ENCODE results near the gene MYOF.

Gene MYOF

GRCh38 chr10:93513091-93513490 is 31.0 kb upstream of the MYOF start:
- in situ Hi-C loops (cut with HindIII; ENCODE audit: low pct_ligation_motif_present, low sequenced_read_pairs): no loop called here
- Histone ChIP-seq H3K27me3 (replicated peaks) (no peaks in the 10 kb centered on the region), H3K27ac (peak overlapping the region; percentile 53), H3K4me3 (ENCODE audit: low read depth, low read length) (no peak overlapping the region), H3K36me3 (replicated peaks) (peaks cover 4% of the 10 kb centered on the region)
- no peak for DNase-seq
- no peak for TF ChIP-seq CTCF (IDR thresholded peaks at IDR 0.05; ENCODE audit: low read depth, low read length, missing control alignments)

- TF ChIP-seq CTCF (IDR thresholded peaks at IDR 0.05; ENCODE audit: low read depth, low read length, missing control alignments): no peak
- in situ Hi-C loops (cut with HindIII; ENCODE audit: low pct_ligation_motif_present, low sequenced_read_pairs): no loop called here
- DNase-seq: peak; percentile 78
Measured at GRCh38 chr10:93512565-93512964, 30.4 kb upstream of the MYOF start.

GRCh38 chr10:93509816-93510215 is 27.7 kb upstream of the MYOF start:
- H3K4me3 ChIP-seq (ENCODE audit: low read depth, low read length): no peak overlapping the region
- in situ Hi-C loops (cut with HindIII; ENCODE audit: low pct_ligation_motif_present, low sequenced_read_pairs): no loop called here
- no peaks in the 10 kb centered on the region for H3K27me3 ChIP-seq (replicated peaks)
- no peaks in the 10 kb centered on the region for H3K36me3 ChIP-seq (replicated peaks)
- no peak for DNase-seq
- no peak overlapping the region for H3K27ac ChIP-seq
- TF ChIP-seq CTCF (IDR thresholded peaks at IDR 0.05; ENCODE audit: low read depth, low read length, missing control alignments): no peak

More at GRCh38 chr10:93512565-93512964, 30.4 kb upstream of the MYOF start:
- peak overlapping the region; percentile 53 for H3K27ac ChIP-seq
- no peak overlapping the region for H3K4me3 ChIP-seq (ENCODE audit: low read depth, low read length)
- peaks cover 4% of the 10 kb centered on the region for H3K36me3 ChIP-seq (replicated peaks)
- H3K27me3 ChIP-seq (replicated peaks): no peaks in the 10 kb centered on the region

GRCh38 chr10:93505075-93505474 is 22.9 kb upstream of the MYOF start:
- DNase-seq: no peak
- Histone ChIP-seq H3K36me3 (replicated peaks) (no peaks in the 10 kb centered on the region), H3K27ac (no peak overlapping the region), H3K4me3 (ENCODE audit: low read depth, low read length) (no peak overlapping the region), H3K27me3 (replicated peaks) (no peaks in the 10 kb centered on the region)
- in situ Hi-C loops (cut with HindIII; ENCODE audit: low pct_ligation_motif_present, low sequenced_read_pairs): no loop called here
- no peak for TF ChIP-seq CTCF (IDR thresholded peaks at IDR 0.05; ENCODE audit: low read depth, low read length, missing control alignments)

GRCh38 chr10:93503075-93503474 is 20.9 kb upstream of the MYOF start:
- Histone ChIP-seq H3K27me3 (replicated peaks) (no peaks in the 10 kb centered on the region), H3K4me3 (ENCODE audit: low read depth, low read length) (no peak overlapping the region), H3K27ac (no peak overlapping the region), H3K36me3 (replicated peaks) (no peaks in the 10 kb centered on the region)
- in situ Hi-C loops (cut with HindIII; ENCODE audit: low pct_ligation_motif_present, low sequenced_read_pairs): no loop called here
- no peak for TF ChIP-seq CTCF (IDR thresholded peaks at IDR 0.05; ENCODE audit: low read depth, low read length, missing control alignments)
- DNase-seq: no peak

GRCh38 chr10:93501650-93502049 is 19.5 kb upstream of the MYOF start:
- no peak for TF ChIP-seq CTCF (IDR thresholded peaks at IDR 0.05; ENCODE audit: low read depth, low read length, missing control alignments)
- Histone ChIP-seq H3K27me3 (replicated peaks) (no peaks in the 10 kb centered on the region), H3K4me3 (ENCODE audit: low read depth, low read length) (no peak overlapping the region), H3K27ac (no peak overlapping the region), H3K36me3 (replicated peaks) (no peaks in the 10 kb centered on the region)
- DNase-seq: no peak
- in situ Hi-C loops (cut with HindIII; ENCODE audit: low pct_ligation_motif_present, low sequenced_read_pairs): no loop called here

Measured in brain microvascular endothelial cell (primary cell).